ENCODE data around the gene SERPINE3.

Gene SERPINE3

GRCh38 chr13:51363625-51364024 lies 24.1 kb downstream of the SERPINE3 start:
- no peak for DNase-seq (ENCODE audit: low read depth in 2 of 2)

GRCh38 chr13:51364404-51365008 lies 25.0 kb downstream of the SERPINE3 start:
- DNase-seq (ENCODE audit: low read depth in 2 of 2) = no peak

GRCh38 chr13:51370116-51370515 lies 30.6 kb downstream of the SERPINE3 start:
- no peak for DNase-seq (ENCODE audit: low read depth in 2 of 2)

GRCh38 chr13:51370811-51371210 lies 31.3 kb downstream of the SERPINE3 start:
- DNase-seq (ENCODE audit: low read depth in 2 of 2) = no peak

GRCh38 chr13:51371768-51372399 lies 32.4 kb downstream of the SERPINE3 start:
- DNase-seq (ENCODE audit: low read depth in 2 of 2) = no peak

- no peak for DNase-seq (ENCODE audit: low read depth in 2 of 2)
Measured at GRCh38 chr13:51373451-51373850, 34.0 kb downstream of the SERPINE3 start.

GRCh38 chr13:51380269-51380668 lies 40.8 kb downstream of the SERPINE3 start:
- no peak for DNase-seq (ENCODE audit: low read depth in 2 of 2)

GRCh38 chr13:51385114-51385513 lies 45.6 kb downstream of the SERPINE3 start:
- no peak for DNase-seq (ENCODE audit: low read depth in 2 of 2)

- no peak for DNase-seq (ENCODE audit: low read depth in 2 of 2)
Measured at GRCh38 chr13:51394724-51395123, 55.2 kb downstream of the SERPINE3 start.

GRCh38 chr13:51396352-51396751 lies 56.9 kb downstream of the SERPINE3 start:
- no peak for DNase-seq (ENCODE audit: low read depth in 2 of 2)

GRCh38 chr13:51397262-51397941 lies 57.9 kb downstream of the SERPINE3 start:
- no peak for DNase-seq (ENCODE audit: low read depth in 2 of 2)

GRCh38 chr13:51405176-51405575 lies 65.7 kb downstream of the SERPINE3 start:
- DNase-seq (ENCODE audit: low read depth in 2 of 2) = no peak

GRCh38 chr13:51412431-51412830 lies 72.9 kb downstream of the SERPINE3 start:
- DNase-seq (ENCODE audit: low read depth in 2 of 2) = no peak
